K562 (cell line): ENCODE measurements around the gene CPNE6. TPM values are rescaled to one million over a fixed set of nuclear protein-coding genes. Genes with fewer than 3 reads are reported as not detected.

Experiments
- ARHGAP35 ChIP-seq: fragments of 450-650 bp; IDR thresholded peaks from 2 replicates; pipeline ENCODE4 v1.6.1; 2018; ENCODE audit not compliant: partially characterized antibody
- BACH1 ChIP-seq: fragments of 200-800 bp; sonication (Bioruptor generic); IDR thresholded peaks from 2 replicates; pipeline ENCODE4 v1.6.1; 2016; ENCODE audit warnings: missing genetic modification characterization, missing compliant biosample characterization
- CHD1 ChIP-seq: fragments of 200-600 bp; sonication (generic); IDR thresholded peaks from one replicate; pipeline ENCODE4 v1.6.1; 2012; ENCODE audit warnings: mild to moderate bottlenecking, moderate library complexity, low read length, inconsistent platforms
- CTCF ChIP-seq, 3 experiments: IDR thresholded peaks in 2 of 3; conservative IDR thresholded peaks in 1 of 3; 2 replicates each; pipeline ENCODE4 v1.5.1; 2011 to 2012; ENCODE audit warnings: low read length in 3 of 3, mild to moderate bottlenecking in 3 of 3, control low read depth in 2 of 3, improper control_type of control experiment in 1 of 3, inconsistent platforms in 1 of 3, low read depth in 1 of 3, mixed read lengths in 1 of 3, moderate library complexity in 1 of 3; ENCODE audit not compliant: insufficient read depth in 2 of 3
- E2F8 ChIP-seq: fragments of 450-650 bp; IDR thresholded peaks from 2 replicates; pipeline ENCODE4 v1.7.1; 2018; ENCODE audit warnings: mild to moderate bottlenecking, low read depth; ENCODE audit not compliant: partially characterized antibody
- FOXJ2 ChIP-seq: fragments of 200-800 bp; sonication (Bioruptor generic); IDR thresholded peaks from 2 replicates; pipeline ENCODE4 v1.6.1; 2016; ENCODE audit warnings: missing genetic modification characterization, missing compliant biosample characterization
- GTF3C2 ChIP-seq: IDR thresholded peaks from 3 replicates; pipeline ENCODE4 v1.6.1; 2011; ENCODE audit warnings: borderline replicate concordance, mild to moderate bottlenecking, moderate library complexity; ENCODE audit not compliant: insufficient read length; ENCODE audit errors: extremely low read depth
- NRF1 ChIP-seq, 2 experiments: fragments of 450-650 bp; IDR thresholded peaks in 1 of 2; conservative IDR thresholded peaks in 1 of 2; 2 replicates each; pipeline ENCODE4 v1.6.1; 2014; ENCODE audit warnings: mild to moderate bottlenecking in 2 of 2
- PCBP2 ChIP-seq: fragments of 200-400 bp; formaldehyde crosslinking; IDR thresholded peaks from 2 replicates; pipeline ENCODE4 v1.6.1; 2018; ENCODE audit warnings: low read length, low read depth, mild to moderate bottlenecking, moderate library complexity; ENCODE audit not compliant: poor library complexity, severe bottlenecking
- RCOR1 ChIP-seq, 2 experiments: IDR thresholded peaks; 2 replicates each; pipeline ENCODE4 v1.6.1; 2012; ENCODE audit warnings: low read depth in 2 of 2, low read length in 2 of 2, borderline replicate concordance in 1 of 2, improper control_type of control experiment in 1 of 2
- SAFB2 ChIP-seq: fragments of 200-400 bp; formaldehyde crosslinking; IDR thresholded peaks from 2 replicates; pipeline ENCODE4 v1.6.1; 2018; ENCODE audit warnings: borderline replicate concordance, low read length, low read depth, moderate library complexity; ENCODE audit not compliant: severe bottlenecking
- SETDB1 ChIP-seq: IDR thresholded peaks from one replicate; pipeline ENCODE4 v1.6.1; 2012; ENCODE audit warnings: low read length, control low read depth, inconsistent platforms
- SIRT6 ChIP-seq: IDR thresholded peaks from one replicate; pipeline ENCODE4 v1.6.1; 2012; ENCODE audit warnings: low read depth, mild to moderate bottlenecking, control low read depth, inconsistent platforms, low read length, moderate library complexity
- TCFL5 ChIP-seq: fragments of 250-450 bp; sonication (Bioruptor Pico); conservative IDR thresholded peaks from 2 replicates; pipeline ENCODE4 v1.6.1; 2021; ENCODE audit warnings: mild to moderate bottlenecking, moderate library complexity, matching md5 sums
- TEAD1 ChIP-seq, 2 experiments: fragments of 450-650 bp in 1 of 2; sonication (generic) in 1 of 2; formaldehyde crosslinking; IDR thresholded peaks; 2 replicates each; pipeline versions ENCODE4 v1.4.0 to v1.8.0; 2020 to 2022; ENCODE audit warnings: mild to moderate bottlenecking in 2 of 2, missing genetic modification reagents in 1 of 2
- ZKSCAN3 ChIP-seq: fragments of 250-450 bp; sonication (Bioruptor Pico); IDR thresholded peaks from 2 replicates; pipeline ENCODE4 v1.4.0; 2020
- ZNF511 ChIP-seq: sonication (generic); formaldehyde crosslinking; IDR thresholded peaks from 2 replicates; pipeline ENCODE4 v1.8.0; 2022; ENCODE audit warnings: mild to moderate bottlenecking, missing genetic modification reagents
- ZNF717 ChIP-seq: fragments of 250-450 bp; sonication (Bioruptor Pico); IDR thresholded peaks from 2 replicates; pipeline ENCODE4 v1.5.0; 2021
- polyA plus RNA-seq, 8 experiments: library from polyadenylated mRNA; depleted of rRNA in 4 of 8; stranded (reverse) in 5 of 8; unstranded in 3 of 8; fragments of >200 nt; fragmentation: Nextera tagmentation in 2 of 8; fragmentation: Illumina TruSeq in 1 of 8; extraction: Ambion mirVana in 2 of 8; extraction: Trizol in 1 of 8; gene quantifications; 2 replicates each; pipeline versions ENCODE4 v1.2.1 to v1.2.3, GENCODE V29; 2011 to 2014; ENCODE audit warnings: inconsistent platforms in 1 of 8, missing spikeins in 1 of 8
- total RNA-seq, 7 experiments: library from RNA; depleted of rRNA in 6 of 7; stranded (reverse); fragments of >200 nt in 6 of 7; fragmentation: Illumina TruSeq in 2 of 7; extraction: Trizol in 2 of 7; gene quantifications; 2 replicates each; pipeline versions ENCODE4 v1.2.1 to v1.2.3, GENCODE V29; 2011 to 2021; ENCODE audit warnings: low replicate concordance in 1 of 7

The CPNE6 gene
- total and polyA plus RNA-seq, 9 of the 15 experiments (the other 6 are each of a cell fraction or from before 2014, with no cell fraction given) = not detected

GRCh38 chr14:24080888-24081738 lies 9.8 kb downstream of the CPNE6 start (continued):
- TF ChIP-seq SIRT6 = no peak
- TF ChIP-seq SAFB2 = no peak
- no peak for TF ChIP-seq TEAD1 (CRISPR knock-in tag; IDR thresholded peaks at IDR 0.05)
- no peak for TF ChIP-seq SETDB1
- TF ChIP-seq PCBP2 = no peak
- no peak for TF ChIP-seq GTF3C2
- TF ChIP-seq ZKSCAN3 (CRISPR knock-in tag) = no peak
- TF ChIP-seq BACH1 (tag) = no peak
- no peak for TF ChIP-seq E2F8
- no peak for TF ChIP-seq ZNF511
- 0 out of 6 replicates have a peak, but pooled peaks of 1 of the 3 experiments have one; percentile 0 for TF ChIP-seq CTCF (IDR thresholded peaks at IDR 0.05 in 2 of 3, conservative IDR thresholded peaks at IDR 0.05 in 1 of 3; ENCODE audit: insufficient read depth in 2 of 3, low read depth in 1 of 3, low read length in 3 of 3)
- TF ChIP-seq TCFL5 (CRISPR knock-in tag) = no peak
- TF ChIP-seq ZNF717 = no peak
- TF ChIP-seq CHD1 = no peak
- TF ChIP-seq RCOR1 (IDR thresholded peaks at IDR 0.05; ENCODE audit: borderline replicate concordance in 1 of 2, low read depth in 2 of 2, low read length in 2 of 2) = 0 out of 4 replicates have a peak, but pooled peaks of 1 of the 2 experiments have one; percentile 4
- TF ChIP-seq FOXJ2 (tag) = no peak
- TF ChIP-seq NRF1 (conservative IDR thresholded peaks at IDR 0.05 in 1 of 2, IDR thresholded peaks at IDR 0.05 in 1 of 2) = peak; percentile 71 to 76; a peak in 3 of 4 replicates
- no peak for TF ChIP-seq ARHGAP35
